Midbrain (tissue), 1 donor: ENCODE measurements around the gene STIM2.
"Not testable (repeated sequence)": the region's sequence is repeated elsewhere in the genome, so short reads cannot be mapped to it uniquely, and the experiment has no call there.

Experiments used
- DNase-seq: peaks from one replicate; lab custom pipeline; 2025; lab: John Stamatoyannopoulos, UW

STIM2 gene

GRCh38 chr4:27001398-27002164, 140.9 kb downstream of the STIM2 start:
- no peak for DNase-seq

- no peak for DNase-seq
Measured at GRCh38 chr4:27003642-27004113, 143.0 kb downstream of the STIM2 start.

GRCh38 chr4:27005501-27005900, 144.9 kb downstream of the STIM2 start:
- no peak for DNase-seq

- no peak for DNase-seq
Measured at GRCh38 chr4:27005905-27006590, 145.4 kb downstream of the STIM2 start.

GRCh38 chr4:27006646-27007045, 146.0 kb downstream of the STIM2 start:
- DNase-seq, result no peak

- DNase-seq, result no peak
Measured at GRCh38 chr4:27007507-27007906, 146.9 kb downstream of the STIM2 start.

GRCh38 chr4:27008679-27009078, 148.0 kb downstream of the STIM2 start:
- DNase-seq, result no peak

GRCh38 chr4:27009539-27009938, 148.9 kb downstream of the STIM2 start:
- DNase-seq, result no peak

GRCh38 chr4:27010334-27010940, 149.8 kb downstream of the STIM2 start:
- DNase-seq, result peak; percentile 73

GRCh38 chr4:27011401-27011800, 150.8 kb downstream of the STIM2 start:
- DNase-seq, result no peak

- no peak for DNase-seq
Measured at GRCh38 chr4:27013012-27013411, 152.4 kb downstream of the STIM2 start.

- DNase-seq, result no peak
Measured at GRCh38 chr4:27016551-27016950, 155.9 kb downstream of the STIM2 start.

- no peak for DNase-seq
Measured at GRCh38 chr4:27017623-27018022, 157.0 kb downstream of the STIM2 start.

- no peak for DNase-seq
Measured at GRCh38 chr4:27018076-27018475, 157.4 kb downstream of the STIM2 start.

- DNase-seq, result no peak
Measured at GRCh38 chr4:27018910-27019309, 158.3 kb downstream of the STIM2 start.

GRCh38 chr4:27019766-27020165, 159.1 kb downstream of the STIM2 start:
- DNase-seq, result no peak

GRCh38 chr4:27020203-27020602, 159.6 kb downstream of the STIM2 start:
- no peak for DNase-seq

GRCh38 chr4:27020603-27021002, 160.0 kb downstream of the STIM2 start:
- no peak for DNase-seq

GRCh38 chr4:27022963-27023362, 162.3 kb downstream of the STIM2 start:
- no peak for DNase-seq

- DNase-seq, result no peak
Measured at GRCh38 chr4:27023366-27023765, 162.7 kb downstream of the STIM2 start.

GRCh38 chr4:27024805-27025204, 164.2 kb downstream of the STIM2 start:
- no peak for DNase-seq

- DNase-seq, result no peak
Measured at GRCh38 chr4:27027428-27027827, 166.8 kb downstream of the STIM2 start.

- DNase-seq, result not testable (repeated sequence)
Measured at GRCh38 chr4:27035127-27035526, 174.5 kb downstream of the STIM2 start.
